CD4-positive, alpha-beta T cell treated with Interleukin-4 for 4 hours (primary cell): ENCODE data around the gene PLSCR5.

Source experiments
- DNase-seq: peaks from one replicate; pipeline ENCODE4 v3.0.0-alpha.2; 2020

Gene PLSCR5, protein sequence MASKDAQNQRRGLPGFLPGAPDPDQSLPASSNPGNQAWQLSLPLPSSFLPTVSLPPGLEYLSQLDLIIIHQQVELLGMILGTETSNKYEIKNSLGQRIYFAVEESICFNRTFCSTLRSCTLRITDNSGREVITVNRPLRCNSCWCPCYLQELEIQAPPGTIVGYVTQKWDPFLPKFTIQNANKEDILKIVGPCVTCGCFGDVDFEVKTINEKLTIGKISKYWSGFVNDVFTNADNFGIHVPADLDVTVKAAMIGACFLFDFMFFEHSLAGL

DNA sequence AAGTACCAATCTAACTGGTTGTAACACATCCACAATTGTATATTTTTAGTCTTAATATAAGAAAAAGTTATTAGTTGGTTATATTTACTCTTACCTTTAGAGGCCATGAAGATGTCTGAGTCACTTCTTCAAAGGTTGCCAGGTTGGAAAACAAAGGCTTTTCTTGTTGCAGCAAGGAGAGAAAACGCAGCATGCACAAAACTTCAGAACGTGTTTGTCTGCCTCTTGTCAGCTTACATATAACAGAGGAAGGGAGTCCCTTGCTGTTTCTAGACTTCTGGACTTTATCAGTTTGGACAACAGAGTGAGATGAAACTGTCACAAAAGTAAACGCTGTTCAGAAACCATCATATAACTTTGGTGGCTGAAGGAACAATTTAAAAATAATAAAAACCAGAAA is at the start of gene PLSCR5:
Gene PLSCR5, minus strand, starts transcription at position 241 of the 400 bp plus-strand sequence. Its CDS starts 134 bp downstream, at position 107.
- no peak for DNase-seq

DNA sequence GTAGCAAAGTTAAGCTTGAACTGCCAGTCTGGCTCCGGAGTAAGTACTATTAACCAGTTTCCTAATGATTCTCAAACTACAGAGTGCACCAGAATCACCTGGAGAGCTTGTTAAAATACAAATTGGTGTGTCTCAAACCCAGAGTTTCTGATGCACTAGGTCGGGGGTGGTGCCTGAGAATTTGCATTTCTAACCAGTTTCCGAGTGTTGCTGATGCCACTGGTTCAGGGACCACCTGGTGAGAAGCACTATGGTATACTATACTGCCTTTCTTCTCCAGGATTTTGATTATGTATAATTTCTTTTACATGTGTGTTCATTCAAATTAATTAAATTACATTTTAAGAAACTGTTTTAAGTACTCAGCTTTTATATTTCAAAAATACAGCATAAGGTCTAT is 48.8 kb upstream of the PLSCR5 start:
- DNase-seq = no peak

DNA sequence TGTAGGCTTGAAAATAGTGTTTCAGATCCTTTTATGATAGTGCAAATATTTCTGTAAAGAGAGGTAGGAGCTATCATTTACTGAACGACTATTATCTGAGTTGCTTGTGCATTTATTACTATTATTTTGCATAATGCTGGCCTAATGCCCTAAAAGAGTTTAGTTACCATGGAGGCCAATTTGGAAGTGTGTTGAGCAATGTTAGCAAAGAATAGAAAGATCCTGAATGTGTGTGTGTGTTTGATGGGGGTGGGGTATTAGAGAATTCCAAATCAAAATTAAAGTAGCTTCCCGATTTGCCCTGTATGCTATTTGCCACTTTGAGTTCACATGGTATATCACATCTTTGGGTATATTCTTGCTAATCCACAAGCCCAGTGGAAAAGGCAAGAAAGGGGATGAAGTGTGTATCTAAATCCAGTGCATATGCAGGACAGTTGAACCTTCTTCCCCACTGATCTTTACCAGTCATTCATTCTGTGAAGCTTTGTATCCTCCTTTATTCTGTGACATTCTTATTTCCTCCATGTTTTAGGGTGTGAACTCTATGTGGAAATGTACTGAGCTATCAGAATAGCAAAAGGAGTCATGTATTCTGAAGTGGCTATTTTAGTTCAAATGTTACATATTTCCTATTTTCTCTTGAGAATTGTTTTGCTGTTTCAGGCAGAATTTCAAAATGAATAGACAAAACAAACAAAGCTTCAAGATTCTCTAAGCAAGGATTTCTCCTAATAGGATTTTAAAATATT is 45.7 kb upstream of the PLSCR5 start:
- DNase-seq = no peak

DNA sequence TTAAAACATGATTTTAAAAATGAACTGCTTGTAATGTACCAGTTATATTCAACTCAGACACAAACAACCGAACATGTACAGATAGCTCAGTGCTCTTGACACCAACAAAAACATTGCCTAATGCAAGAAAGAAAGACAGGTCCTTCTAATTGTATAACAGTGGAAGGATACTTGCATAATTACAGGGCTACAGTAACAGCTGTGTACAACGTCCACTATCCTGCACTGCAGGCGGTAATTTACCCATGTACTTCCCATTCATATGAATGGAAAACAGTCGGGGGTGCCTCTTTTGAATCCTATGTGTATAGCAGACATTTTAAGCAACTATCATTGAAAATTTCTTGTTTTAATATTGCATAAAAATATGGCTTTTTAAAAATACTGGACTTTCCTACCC is 41.1 kb upstream of the PLSCR5 start:
- DNase-seq = no peak

DNA sequence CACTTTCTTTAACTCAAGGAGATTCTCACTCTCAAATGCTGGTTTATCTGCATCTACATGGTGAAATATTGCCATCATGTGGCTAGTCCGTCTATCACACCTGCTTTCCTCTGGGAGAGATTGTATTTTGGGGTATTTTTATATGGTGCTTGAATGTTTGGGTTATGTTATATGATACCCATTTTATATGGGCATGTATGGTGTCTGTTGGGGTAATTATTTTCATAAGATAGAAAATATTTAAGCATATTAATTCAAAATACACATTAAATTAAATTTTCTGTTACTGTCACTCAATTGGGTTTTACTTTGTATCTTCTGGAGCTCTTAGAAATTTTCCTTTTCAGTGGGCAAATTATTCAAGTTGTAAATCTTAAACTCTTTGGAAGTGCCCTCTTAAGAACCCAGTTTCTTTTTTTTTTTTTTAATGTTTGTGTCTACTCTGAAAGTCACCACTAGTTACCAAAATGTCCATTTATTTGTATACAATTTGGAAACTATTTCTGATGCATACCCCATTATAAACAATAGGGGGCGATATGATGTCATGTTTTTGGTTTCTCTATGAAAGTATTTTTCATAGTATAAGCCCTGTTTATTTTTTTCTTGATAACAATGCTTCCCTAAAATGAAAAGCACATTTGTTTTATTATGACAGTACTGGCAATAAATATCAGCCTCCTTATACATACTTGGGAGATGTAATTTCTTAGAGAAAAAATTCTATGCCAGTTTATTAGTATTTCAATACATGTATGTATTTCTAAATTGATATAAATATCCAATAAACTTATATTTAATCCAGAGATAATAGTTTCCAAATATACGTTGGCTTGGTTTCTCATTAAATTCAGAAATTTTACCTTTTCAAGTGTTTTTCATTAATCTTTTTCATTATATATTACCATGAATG is 36.1 kb upstream of the PLSCR5 start:
- no peak for DNase-seq

DNA sequence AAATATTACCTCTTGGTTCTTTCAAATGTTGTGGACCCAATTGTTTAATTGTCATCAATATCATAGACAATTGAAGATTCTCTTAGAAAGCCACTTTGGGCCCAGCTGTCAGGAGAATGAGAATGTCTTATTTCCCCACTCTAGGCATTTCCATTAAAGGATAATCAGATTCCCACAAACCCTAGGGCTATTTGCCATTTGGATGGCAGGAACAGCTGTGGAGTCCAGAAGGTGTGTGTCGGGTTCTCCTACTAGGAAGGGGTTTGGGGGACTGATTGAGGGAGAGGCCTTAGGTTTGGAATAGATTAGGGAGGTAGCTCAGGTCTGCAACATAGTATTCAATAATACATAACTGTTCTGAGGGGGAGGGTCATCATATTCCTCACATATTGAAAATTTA is 35.2 kb upstream of the PLSCR5 start:
- no peak for DNase-seq

DNA sequence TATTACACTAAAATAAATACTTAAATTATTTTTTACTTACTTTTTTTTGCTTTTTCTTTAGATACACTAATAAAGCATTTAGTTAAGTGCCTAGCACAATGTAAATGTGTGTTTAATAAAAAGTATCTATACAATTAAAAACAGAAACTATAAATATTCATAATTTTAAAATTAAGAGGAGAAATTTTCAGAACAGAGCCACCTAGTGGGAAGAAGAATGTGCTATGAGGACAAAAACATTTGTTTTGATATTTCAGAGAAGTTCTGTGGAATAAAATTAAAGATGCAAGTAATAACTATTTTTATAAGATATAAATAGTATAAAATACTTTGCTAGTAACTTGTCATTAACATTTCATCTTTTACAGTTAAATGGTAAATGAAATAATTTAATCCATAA is 33.6 kb upstream of the PLSCR5 start:
- DNase-seq = no peak

DNA sequence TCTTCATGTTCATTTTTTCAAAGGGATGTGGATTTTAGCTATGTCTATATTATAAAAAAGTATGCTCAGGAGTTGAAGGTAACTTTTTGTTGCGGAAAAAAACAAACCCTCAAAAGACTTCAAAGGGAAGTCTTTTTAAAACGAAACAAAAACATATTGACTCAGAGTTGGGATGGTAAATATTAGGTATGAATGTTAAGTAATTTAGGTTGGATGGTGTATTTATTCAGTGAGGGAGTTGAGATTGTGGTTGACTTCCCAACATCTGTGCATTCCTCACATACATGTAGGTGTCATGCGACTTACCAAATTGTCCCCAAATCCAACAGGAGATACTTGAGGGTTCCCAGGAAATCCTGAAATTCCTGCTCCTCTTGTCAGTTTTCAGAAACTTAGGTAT is 32.7 kb upstream of the PLSCR5 start:
- no peak for DNase-seq

DNA sequence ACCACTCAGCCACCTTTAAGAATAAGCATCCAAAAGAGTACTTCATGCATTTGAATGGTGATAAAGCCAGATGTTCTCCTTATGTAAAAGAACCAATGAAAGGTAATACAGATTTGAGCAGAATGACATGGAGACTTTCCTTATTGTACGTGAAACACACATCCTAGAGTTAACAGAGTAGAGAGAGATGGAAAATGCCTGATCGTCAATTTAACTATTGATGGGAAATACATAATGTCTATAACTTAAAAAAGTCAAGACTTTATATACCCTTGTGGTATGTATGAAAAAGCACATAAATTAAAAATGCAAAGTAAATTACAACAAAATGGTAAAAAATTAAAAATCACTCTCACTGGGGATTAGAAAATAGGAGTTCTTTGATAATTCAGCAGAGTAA is 31.7 kb upstream of the PLSCR5 start:
- no peak for DNase-seq

DNA sequence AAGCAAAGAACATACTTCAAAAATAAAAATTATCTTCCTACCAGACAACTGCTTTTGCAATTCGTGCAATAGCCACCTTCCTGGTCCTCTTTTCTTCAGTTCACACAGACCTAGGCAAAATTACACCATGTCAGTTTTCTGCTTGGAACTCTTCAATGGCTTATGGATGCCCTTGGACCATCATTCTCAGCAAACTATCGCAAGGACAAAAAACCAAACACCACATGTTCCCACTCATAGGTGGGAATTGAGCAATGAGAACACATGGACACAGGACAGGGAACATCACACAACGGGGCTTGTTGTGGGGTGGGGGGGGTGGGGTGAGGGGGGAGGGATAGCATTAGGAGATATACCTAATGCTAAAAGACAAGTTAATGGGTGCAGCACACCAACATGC is 29.2 kb upstream of the PLSCR5 start:
- no peak for DNase-seq

DNA sequence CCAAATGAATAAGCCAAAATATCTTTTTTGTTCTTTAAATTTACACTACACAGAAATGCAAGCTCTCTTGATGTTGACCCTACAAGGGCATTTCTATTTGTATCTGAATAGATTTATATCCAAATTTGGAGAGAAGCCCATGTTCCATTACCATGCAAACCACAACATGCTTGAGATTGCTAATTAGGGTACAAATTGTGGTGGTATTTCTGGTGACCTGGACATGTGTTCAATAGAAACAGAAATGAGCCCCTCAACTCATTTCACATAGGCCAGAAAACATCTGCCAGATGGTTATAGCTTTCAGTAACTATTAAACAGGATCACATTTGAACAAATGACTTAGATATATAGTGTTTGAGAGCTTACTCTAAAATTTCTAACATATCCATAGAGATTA is 23.5 kb upstream of the PLSCR5 start:
- DNase-seq = no peak

DNA sequence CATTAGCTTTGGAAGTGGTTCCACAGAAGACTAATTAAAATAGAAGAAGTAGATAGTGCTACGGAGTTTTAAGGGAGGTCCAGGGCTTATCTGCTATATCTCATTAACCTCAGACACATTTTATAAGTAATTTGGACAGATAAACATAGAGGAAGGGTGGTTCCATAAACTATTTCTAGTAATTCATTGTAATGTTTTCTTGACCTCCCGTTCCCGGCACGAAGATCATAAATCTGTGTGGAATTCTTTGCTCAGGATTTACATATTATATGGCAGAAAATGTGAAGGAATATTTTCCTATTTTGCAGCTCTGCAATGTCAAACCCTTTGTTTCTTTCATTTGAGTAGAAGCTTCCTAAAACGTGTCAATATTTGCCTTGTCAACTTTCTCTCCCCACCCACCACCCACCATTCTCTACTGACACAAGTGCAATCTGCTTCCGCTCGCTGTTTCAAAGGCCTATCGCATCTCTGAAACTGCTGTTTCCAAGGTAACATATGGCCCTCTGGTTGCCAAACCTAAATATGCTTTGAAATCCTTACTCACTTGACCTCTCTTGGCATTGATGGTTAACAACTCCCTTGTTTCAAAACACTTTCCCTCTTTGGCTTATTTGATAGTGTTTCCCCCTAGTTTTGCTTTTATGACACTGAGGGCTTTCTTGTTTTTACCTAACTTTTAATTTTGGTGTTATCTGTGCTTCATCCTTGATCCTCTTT is 21.4 kb upstream of the PLSCR5 start:
- DNase-seq = no peak

DNA sequence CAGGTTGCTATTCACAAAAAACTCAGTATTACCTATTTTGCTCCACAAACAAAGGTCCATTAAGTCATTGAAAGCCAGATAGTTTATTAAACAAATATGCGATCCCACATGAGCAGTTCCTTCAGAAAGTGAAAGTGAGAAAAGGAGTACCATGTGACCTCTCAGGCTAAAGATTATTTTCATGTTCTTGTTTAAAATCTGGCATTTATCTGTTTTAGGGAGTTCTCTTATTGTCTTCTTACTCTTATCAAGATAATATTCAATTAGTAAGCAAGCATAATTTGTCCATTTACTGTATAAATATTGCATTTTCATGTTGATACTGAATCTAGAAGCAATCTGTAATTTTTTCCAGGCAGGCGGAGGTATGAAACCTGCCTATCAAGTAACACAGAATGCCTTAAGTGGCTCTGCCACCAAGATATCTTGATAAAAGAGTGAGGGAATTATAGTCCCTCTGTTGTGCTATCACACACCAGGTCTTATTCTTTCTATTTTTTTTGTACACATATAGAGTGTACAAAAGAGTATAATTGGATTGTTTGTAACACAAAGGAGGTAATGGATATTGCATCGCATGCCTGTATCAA is 20.1 kb upstream of the PLSCR5 start:
- DNase-seq = no peak

DNA sequence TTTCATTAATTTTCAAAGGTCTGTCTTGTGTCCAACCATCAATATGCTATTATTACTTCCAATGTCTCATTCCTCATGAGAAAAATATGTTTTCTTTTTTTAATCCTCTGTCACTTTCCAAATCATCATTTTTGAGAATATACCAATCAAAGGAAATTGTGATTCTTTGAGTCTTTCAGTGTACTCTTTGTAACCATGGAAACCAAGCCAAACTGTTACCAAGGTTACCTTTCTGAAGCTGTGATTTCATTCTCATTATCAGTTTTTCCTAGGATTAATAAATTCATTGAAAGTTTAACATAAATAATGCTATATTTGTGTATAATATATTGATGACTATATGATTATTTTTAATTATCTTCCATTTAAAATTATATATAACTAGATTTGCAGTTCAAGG is 16.6 kb upstream of the PLSCR5 start:
- no peak for DNase-seq

DNA sequence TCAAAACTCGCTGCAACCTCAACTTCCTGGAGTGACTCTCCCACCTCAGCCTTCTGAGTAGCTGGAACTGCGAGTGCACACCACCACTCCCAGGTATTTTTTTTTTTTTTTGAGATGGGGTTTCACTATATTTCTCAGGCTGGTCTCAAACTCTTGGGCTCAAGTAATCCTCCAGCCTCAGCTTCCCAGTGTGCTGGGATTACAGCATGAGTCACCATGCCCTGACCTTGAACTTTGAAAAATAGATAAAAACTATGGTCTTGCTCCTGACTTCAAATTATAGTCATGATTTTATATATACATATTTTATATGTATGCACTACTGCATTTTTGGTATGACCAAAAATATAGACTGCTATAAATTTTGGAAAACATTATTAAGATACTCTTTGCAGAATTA is 6.9 kb upstream of the PLSCR5 start:
- DNase-seq = no peak

DNA sequence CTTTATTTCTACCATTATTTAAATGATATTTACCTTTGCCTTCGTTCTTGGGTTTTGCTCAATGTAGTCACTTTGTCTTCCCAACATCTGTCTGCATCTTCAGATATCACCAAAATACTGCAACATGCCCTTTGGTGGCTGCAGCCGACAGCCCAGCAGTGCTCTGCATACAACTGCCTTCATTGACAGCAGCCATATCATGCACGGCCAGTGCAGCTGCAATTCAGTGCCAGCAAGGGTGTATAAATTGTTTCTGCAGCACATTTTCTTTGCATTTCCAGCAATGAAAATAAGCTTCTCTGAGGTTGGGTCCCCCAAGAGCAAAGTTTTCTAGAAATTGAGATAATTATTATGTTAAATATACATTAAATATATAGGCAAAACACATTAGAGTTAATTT is 6.0 kb upstream of the PLSCR5 start:
- DNase-seq = no peak

DNA sequence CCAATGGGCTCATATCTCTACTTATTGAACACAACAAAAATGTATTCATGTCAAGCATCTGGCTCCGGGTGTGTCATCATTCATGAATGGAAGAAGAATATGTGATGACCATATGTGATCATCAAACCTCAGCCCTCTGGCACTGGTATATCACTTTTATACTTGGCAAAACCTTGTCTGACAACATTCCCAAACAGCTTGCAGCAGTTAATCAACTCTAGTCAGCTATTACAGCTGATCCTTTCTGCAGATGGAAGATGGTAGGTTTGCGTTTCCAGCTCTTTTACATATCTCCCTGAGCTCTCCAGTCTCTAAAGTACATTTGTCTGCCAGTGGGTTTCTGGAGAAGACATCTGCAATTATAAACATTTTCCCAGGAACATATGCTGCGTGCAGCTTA is 6.6 kb downstream of the PLSCR5 start:
- DNase-seq = no peak

DNA sequence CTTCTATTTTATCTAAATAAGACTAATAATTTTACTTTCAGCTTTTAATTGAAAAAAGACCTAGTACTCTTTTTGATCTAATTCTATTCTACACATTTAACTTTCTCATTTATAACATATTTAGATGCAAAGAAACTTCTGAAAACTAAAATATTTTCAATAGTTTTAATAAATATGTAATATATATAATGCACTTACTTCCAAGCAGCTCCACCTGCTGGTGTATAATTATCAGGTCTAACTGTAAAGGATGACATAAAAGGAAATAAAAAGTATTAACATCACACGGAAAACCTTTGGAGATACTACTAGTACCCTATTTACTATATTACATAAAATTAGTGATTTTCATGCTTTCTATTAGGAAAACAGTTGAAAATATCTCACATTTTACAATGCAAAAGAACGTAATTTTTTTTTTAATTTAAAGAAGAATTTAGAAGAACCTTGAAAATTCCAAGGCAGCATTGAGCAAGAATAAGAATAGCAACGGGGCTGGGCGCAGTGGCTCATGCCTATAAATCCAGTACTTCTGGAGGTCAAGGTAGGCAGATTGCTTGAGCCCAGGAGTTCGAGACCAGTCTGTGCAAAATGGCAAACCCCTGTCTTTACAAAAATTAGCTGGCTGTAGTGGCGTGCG is 10.2 kb downstream of the PLSCR5 start:
- no peak for DNase-seq

DNA sequence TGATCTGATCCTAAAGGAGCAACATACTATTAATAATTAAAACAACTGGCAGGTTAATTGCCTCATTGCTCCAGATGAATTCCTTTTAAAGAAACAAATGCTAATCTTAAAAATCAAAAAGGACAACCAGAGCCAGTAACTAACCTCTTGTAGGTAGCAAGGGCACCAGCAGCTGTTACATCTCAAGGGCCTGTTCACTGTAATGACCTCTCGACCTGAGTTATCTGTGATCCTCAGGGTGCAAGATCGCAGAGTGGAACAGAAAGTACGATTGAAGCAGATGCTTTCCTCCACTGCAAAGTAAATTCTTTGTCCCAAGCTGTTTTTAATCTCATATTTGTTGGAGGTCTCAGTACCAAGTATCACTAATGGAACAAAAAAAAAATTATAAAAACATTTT is 11.4 kb downstream of the PLSCR5 start:
- DNase-seq = no peak

DNA sequence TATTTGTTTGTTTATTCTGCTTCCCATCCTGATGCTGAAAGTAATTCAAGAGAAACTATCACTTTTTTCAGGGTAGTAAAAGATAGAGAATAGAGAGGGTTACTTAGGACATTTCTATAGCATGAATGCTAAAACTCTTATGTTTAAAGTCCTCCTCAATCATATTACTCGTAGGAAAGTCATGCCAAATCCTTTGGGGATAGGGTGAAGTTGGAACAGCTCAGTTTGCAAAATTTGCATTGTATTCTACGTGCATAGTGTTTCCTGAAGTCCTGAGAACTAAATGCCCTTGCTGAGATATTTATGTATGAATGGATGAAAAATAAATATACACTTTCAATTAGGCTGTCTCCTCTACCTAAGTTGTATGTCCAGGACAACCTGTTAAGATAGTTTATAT is 14.6 kb downstream of the PLSCR5 start:
- DNase-seq = no peak

DNA sequence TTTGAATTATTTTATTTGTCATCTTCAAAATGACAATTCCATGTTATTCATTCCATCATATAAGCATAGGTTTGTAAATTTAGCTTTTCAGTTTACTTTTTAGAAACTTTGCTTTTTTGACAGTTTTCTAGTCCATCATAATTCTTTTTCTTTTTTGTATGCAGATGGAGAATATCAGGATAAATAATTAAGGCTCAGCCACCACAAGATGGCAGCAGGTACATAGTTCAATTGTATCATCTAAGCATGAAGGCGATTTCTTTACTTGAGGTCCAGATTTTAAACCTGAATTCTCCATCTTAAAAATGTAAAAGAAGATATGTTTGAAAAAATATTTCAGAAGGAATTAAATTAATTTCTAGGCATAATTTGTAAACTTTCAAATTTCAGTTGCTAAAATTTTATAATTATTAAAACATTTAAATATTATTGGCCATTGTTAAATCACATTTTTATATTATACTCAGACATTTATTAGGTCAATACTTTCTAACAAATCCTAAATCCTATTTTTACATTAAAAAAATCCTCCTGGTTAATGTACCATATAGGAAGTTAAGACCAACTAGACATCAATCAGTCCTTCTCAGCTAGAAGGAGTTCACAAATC is 15.1 kb downstream of the PLSCR5 start:
- DNase-seq = no peak

DNA sequence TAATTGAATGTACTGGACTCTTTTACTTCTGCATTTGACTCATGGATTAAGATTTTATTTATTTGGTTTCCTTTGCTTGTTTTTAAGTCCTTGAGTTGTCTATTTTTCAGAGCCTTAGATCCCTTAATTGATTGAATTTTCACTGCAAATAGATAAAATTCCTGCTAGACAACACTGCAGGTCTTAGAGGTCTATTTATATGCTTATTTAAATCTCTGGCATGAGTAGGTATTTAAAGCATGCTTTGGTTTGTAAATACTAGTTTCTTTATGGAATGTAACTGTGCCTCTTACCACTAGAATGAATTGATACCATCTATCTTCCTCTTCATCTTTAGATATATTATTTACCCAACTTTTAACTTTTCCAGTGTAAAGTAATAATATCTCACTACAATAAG is 20.0 kb downstream of the PLSCR5 start:
- no peak for DNase-seq
